SU-DHL-6 (cell line): ENCODE data around the gene SOCS1.

Experiments
- CTCF ChIP-seq: fragments of 200-600 bp; sonication (generic); IDR thresholded peaks from one replicate; pipeline ENCODE4 v1.5.1; 2017; ENCODE audit warnings: antibody characterized with exemption, mild to moderate bottlenecking, low read length, moderate library complexity; ENCODE audit not compliant: insufficient read depth, poor library complexity, severe bottlenecking
- EZH2phosphoT487 ChIP-seq: fragments of 200-600 bp; sonication (generic), shearing (Covaris generic); conservative IDR thresholded peaks from 2 replicates; pipeline ENCODE4 v1.6.1; 2018; ENCODE audit warnings: mild to moderate bottlenecking, antibody characterized with exemption, low read length, moderate library complexity, mixed read lengths

GRCh38 chr16:11257131-11257938, 1.3 kb upstream of the SOCS1 start:
- TF ChIP-seq CTCF (peak; percentile 51), EZH2phosphoT487 (no peak)
